Activated T-helper 1 cell treated with anti-CD3 and anti-CD28 coated beads, Interleukin-12 subunit alpha, Interleukin-12 subunit beta, Interleukin-2, Interleukin-4 antibody, amounts not matched to agents 30 ng/mL and 10 ng/mL and 1 ng/mL, durations not matched to agents 14 hours and 24 hours and 36 hours (primary cell): ENCODE measurements around the gene SNRNP27. TPM values are rescaled to one million over a fixed set of nuclear protein-coding genes. Genes with fewer than 3 reads are reported as not detected.
"Not testable (repeated sequence)": the region's sequence is repeated elsewhere in the genome, so short reads cannot be mapped to it uniquely, and the experiment has no call there.

Experiments
- DNase-seq: peaks from one replicate; pipeline ENCODE4 v3.0.0; 2021; ENCODE audit warnings: low spot score
- H3K27ac Mint-ChIP-seq: one replicate; pipeline ENCODE4 v1.8.0; 2021; ENCODE audit warnings: mild to moderate bottlenecking, mixed read lengths
- H3K27me3 Mint-ChIP-seq: one replicate; pipeline ENCODE4 v1.8.0; 2022; ENCODE audit warnings: mild to moderate bottlenecking, moderate library complexity, mixed read lengths; ENCODE audit not compliant: insufficient read depth
- H3K36me3 Mint-ChIP-seq: one replicate; pipeline ENCODE4 v1.8.0; 2021; ENCODE audit warnings: low read depth, mixed read lengths
- H3K4me1 Mint-ChIP-seq: one replicate; pipeline ENCODE4 v1.8.0; 2021; ENCODE audit warnings: low read depth, mixed read lengths
- H3K4me3 Mint-ChIP-seq: one replicate; pipeline ENCODE4 v1.8.0; 2021; ENCODE audit warnings: mild to moderate bottlenecking, moderate library complexity, mixed read lengths
- H3K9me3 Mint-ChIP-seq: one replicate; pipeline ENCODE4 v1.8.0; 2021; ENCODE audit warnings: mixed read lengths
- intact Hi-C: fragments of 100-400 bp; cut with micrococcal nuclease; formaldehyde crosslinking; loops from one replicate; pipeline ENCODE4 v1.15.1; 2024
- total RNA-seq: library from RNA; stranded (reverse); gene quantifications from 2 replicates; pipeline ENCODE4 v1.2.3, GENCODE V29; 2022

SNRNP27 gene
- 54.0 and 55.6 TPM in 2 replicates for total RNA-seq

DNA sequence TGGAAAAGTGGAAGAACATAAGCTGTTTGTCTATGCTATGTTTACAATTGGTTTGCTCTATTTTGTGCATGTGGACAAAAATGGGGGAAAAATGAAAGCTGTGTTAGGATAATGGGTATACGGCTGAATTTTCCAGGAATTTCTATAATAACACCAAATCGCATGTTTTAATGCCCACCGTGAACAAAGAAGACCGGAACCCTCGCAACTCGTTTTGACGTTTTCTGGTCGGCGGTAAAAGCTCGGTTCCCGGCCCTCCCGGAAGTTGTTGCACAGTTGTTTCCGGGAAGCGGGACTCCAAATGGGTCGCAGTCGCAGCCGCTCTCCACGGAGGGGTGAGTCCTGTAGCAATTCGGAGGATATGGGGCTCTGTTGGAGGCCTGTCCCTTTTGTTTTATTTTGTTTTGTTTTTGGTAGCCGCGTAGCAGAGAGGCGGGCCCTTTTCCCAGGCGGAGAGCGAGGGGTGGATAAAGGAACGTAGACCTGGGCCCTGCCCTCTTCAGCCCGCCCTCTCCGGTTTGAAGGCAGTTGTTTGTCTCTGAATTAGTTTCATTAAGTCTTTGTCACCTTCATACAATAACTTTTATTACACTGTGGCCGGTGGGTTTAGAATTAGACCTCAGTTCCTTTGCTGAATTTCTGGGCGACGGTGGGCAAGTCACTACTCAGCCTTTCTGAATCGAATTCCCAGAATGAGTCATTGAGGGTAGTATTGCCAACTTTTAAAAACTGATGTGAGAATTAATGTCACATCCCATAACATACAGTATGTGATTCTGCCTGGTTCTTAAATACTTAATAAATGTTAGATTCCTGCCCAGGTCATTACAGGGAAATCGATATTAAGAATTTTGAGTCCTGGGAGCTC, at the start of gene SNRNP27:
TSS of gene SNRNP27 (plus strand) at position 273 of the 868 bp plus-strand sequence. CDS start at position 302, 29 bp downstream.
- no peaks in the 10 kb centered on the region for H3K27me3 Mint-ChIP-seq
- H3K9me3 Mint-ChIP-seq, result peaks cover 4% of the 10 kb centered on the region
- H3K4me1 Mint-ChIP-seq, result peaks cover 36% of the 10 kb centered on the region
- H3K36me3 Mint-ChIP-seq, result peaks cover 25% of the 10 kb centered on the region
- H3K4me3 Mint-ChIP-seq, result peak within 1 kb of the TSS; percentile 99
- intact Hi-C loops, result loop anchor here (1.0 to 5.0 kb wide), 5 partner anchors 20 to 399 kb away; partner anchors contain the start of gene SNRPG
- DNase-seq, result peak; percentile 71
- peak within 1 kb of the TSS; percentile 93 for H3K27ac Mint-ChIP-seq

- H3K27ac Mint-ChIP-seq, result no peak overlapping the region
- no peaks in the 10 kb centered on the region for H3K9me3 Mint-ChIP-seq
- peaks cover 12% of the 10 kb centered on the region for H3K4me1 Mint-ChIP-seq
- peaks cover 26% of the 10 kb centered on the region for H3K36me3 Mint-ChIP-seq
- no peaks in the 10 kb centered on the region for H3K27me3 Mint-ChIP-seq
- intact Hi-C loops, result no loop called here
- no peak overlapping the region for H3K4me3 Mint-ChIP-seq
- DNase-seq, result no peak
These were observed 49.8 kb upstream of the SNRNP27 start for GRCh38 chr2:69843993-69844392.

- no peak for DNase-seq
- Mint-ChIP-seq H3K36me3 (peaks cover 24% of the 10 kb centered on the region), H3K4me1 (peaks cover 12% of the 10 kb centered on the region), H3K27ac (no peak overlapping the region), H3K27me3 (no peaks in the 10 kb centered on the region), H3K4me3 (no peak overlapping the region), H3K9me3 (no peaks in the 10 kb centered on the region)
- intact Hi-C loops, result no loop called here
These were observed 49.2 kb upstream of the SNRNP27 start for GRCh38 chr2:69844560-69844959.

DNA sequence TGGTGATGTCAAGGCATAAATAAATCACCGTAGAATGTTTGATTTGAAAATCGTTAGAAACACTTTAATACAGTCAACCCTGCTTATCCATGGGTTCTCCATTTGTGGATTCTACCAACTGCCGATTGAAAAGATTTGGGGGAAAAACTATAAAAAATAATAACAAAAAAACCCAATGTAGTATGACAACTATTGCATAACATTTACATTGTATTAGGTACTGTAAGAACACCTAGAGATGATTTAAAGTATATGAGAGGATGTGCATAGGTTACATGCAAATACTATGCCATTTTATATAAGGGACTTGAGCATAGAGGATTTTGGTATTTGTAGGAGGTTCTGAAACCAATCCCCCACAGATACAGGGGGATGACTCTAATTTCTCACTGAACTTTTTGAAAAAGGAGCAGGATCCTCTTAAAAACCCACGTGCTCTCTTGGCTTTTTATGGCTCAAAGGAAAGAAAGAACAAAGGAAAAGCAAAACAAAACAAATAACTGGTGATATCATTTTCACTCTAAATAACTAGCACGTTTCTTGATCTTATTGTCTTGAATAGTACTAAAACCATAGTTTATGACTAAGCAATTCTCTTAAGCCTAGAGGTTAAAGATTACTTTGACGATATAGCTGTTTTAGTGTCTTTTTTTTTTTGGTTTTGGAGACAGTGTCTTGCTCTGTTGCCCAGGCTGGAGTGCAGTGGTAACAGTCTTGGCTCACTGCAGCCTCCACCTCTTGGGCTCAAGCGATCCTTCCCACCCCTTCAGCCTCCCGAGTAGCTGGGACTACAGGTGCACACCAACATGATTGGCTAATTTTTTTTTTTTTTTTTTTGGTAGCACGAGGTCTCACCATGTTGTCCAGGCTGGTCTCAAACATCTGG, 47.3 kb upstream of the SNRNP27 start:
- intact Hi-C loops, result no loop called here

DNA sequence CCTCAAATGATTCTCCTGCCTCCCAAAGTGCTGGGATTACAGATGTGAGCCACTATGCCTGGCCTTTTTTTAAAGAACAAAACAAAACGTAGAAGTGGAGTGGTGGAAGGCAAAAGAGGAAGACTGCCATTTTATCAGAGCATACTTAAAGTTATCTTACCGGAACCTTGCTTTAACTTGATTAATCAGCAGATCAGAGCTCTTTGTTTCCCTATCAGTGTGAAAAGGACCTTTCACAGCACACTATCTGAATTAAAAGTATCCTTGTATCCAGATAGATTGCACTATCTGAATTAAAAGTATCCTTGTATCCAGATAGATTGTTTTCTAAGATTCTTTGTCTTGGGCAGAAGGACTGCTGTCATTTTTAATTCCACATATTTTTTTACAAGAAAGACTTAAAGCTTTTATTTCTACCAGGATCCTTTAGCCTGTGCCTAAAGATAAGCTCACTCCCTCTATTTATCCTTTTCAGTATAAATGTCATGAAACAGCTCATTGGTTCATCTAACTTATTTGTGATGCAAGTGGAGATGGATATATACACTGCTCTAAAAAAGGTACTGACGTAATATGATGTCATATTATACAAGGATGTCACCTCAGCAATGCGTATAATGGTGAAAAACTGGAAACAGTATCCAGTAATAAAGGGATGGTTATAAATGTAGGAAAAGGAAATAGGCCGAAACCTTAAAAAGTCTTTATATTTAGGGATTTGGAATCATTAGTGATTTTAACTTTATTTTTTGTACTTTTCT, 46.5 kb upstream of the SNRNP27 start:
- intact Hi-C loops, result no loop called here
- Mint-ChIP-seq H3K4me1 (peaks cover 8% of the 10 kb centered on the region), H3K36me3 (peaks cover 25% of the 10 kb centered on the region), H3K9me3 (no peaks in the 10 kb centered on the region), H3K27ac (no peak overlapping the region), H3K4me3 (no peak overlapping the region), H3K27me3 (no peaks in the 10 kb centered on the region)
- DNase-seq, result no peak

More for the DNA sequence above, 47.3 kb upstream of the SNRNP27 start:
- H3K27me3 Mint-ChIP-seq, result no peaks in the 10 kb centered on the region
- no peak for DNase-seq
- peaks cover 12% of the 10 kb centered on the region for H3K4me1 Mint-ChIP-seq
- no peaks in the 10 kb centered on the region for H3K9me3 Mint-ChIP-seq
- no peak overlapping the region for H3K4me3 Mint-ChIP-seq
- H3K36me3 Mint-ChIP-seq, result peaks cover 27% of the 10 kb centered on the region
- H3K27ac Mint-ChIP-seq, result no peak overlapping the region

GRCh38 chr2:69848186-69848790, 45.5 kb upstream of the SNRNP27 start:
- intact Hi-C loops, result no loop called here
- Mint-ChIP-seq H3K27ac (peak overlapping the region; percentile 40), H3K4me1 (peaks cover 8% of the 10 kb centered on the region), H3K36me3 (peaks cover 25% of the 10 kb centered on the region), H3K27me3 (no peaks in the 10 kb centered on the region), H3K9me3 (no peaks in the 10 kb centered on the region), H3K4me3 (no peak overlapping the region)
- DNase-seq, result no peak

DNA sequence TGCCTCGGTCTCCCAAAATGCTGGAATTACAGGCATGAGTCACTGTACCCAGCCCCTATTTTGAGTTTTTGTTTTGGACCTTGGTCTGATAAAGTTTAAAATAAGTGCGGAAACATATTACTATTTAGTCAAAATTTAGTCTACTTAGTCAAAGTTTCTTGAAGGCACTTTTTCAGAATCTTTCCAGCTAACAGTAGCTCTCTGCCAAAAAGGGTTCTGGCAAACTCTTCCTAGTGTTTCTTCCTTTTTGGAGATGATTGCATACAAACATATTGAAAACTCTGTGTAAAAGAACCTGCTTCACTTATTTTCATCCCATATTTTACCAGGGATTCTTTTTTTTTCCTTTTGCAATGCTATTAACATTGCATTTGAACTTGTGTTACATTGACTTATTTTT, 35.5 kb upstream of the SNRNP27 start:
- no peak overlapping the region for H3K4me3 Mint-ChIP-seq
- H3K4me1 Mint-ChIP-seq, result no peaks in the 10 kb centered on the region
- H3K9me3 Mint-ChIP-seq, result no peaks in the 10 kb centered on the region
- H3K36me3 Mint-ChIP-seq, result peaks cover 13% of the 10 kb centered on the region
- intact Hi-C loops, result no loop called here
- H3K27me3 Mint-ChIP-seq, result no peaks in the 10 kb centered on the region
- no peak overlapping the region for H3K27ac Mint-ChIP-seq
- no peak for DNase-seq

DNA sequence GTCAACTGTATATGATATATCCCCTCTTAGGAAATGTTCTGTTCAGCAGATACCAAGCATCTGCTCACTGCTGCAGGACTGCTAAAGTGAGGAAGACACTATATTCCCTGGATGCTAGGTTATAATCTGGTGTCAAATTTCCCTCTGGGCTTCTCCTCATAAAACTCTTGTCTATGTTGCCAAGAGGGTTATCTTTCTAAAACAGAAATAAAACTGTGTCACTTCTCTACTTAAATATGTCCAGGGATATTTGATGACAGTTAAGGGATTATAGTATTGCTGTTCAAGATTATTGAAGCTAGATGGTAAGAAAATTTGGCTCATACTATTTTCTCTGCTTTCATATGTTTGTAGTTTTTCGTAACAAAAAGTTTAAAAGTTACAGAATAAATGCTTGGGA, 30.5 kb upstream of the SNRNP27 start:
- Mint-ChIP-seq H3K27me3 (no peaks in the 10 kb centered on the region), H3K27ac (no peak overlapping the region), H3K4me3 (no peak overlapping the region), H3K9me3 (no peaks in the 10 kb centered on the region), H3K4me1 (no peaks in the 10 kb centered on the region), H3K36me3 (peaks cover 17% of the 10 kb centered on the region)
- intact Hi-C loops, result no loop called here
- no peak for DNase-seq

DNA sequence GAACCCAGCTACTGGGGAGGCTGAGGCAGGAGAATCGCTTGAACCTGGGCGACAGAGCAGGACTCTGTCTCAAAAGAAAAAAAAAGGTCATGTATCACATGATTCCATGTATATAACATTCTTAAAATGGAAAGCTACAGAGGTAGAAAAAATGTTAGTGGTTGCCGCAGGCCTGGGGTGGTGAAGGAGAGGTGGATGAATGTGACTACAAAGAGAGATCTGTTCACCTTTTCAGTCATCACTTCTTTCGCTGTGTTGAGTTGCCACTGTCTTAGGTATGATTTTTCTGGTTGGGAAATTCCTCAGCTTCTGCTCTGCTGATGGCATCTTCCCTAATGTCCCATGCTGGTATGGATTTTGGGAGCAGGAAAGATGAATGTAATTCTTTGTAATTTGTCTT, 5.3 kb upstream of the SNRNP27 start:
- Mint-ChIP-seq H3K27me3 (no peaks in the 10 kb centered on the region), H3K36me3 (peaks cover 2% of the 10 kb centered on the region), H3K4me1 (peaks cover 8% of the 10 kb centered on the region), H3K4me3 (no peak overlapping the region), H3K27ac (no peak overlapping the region), H3K9me3 (peaks cover 4% of the 10 kb centered on the region)
- intact Hi-C loops, result no loop called here
- DNase-seq, result no peak

GRCh38 chr2:69889302-69889701, 4.5 kb upstream of the SNRNP27 start:
- no peak overlapping the region for H3K27ac Mint-ChIP-seq
- no peak overlapping the region for H3K4me3 Mint-ChIP-seq
- intact Hi-C loops, result no loop called here
- H3K36me3 Mint-ChIP-seq, result peaks cover 5% of the 10 kb centered on the region
- peaks cover 4% of the 10 kb centered on the region for H3K9me3 Mint-ChIP-seq
- no peaks in the 10 kb centered on the region for H3K27me3 Mint-ChIP-seq
- H3K4me1 Mint-ChIP-seq, result peaks cover 13% of the 10 kb centered on the region
- no peak for DNase-seq

- H3K36me3 Mint-ChIP-seq, result peaks cover 10% of the 10 kb centered on the region
- no peak overlapping the region for H3K27ac Mint-ChIP-seq
- H3K9me3 Mint-ChIP-seq, result peaks cover 4% of the 10 kb centered on the region
- intact Hi-C loops, result loop anchor here (5.0 kb wide), 1 partner anchor 244 kb away; no protein-coding TSS in a partner anchor
- no peak overlapping the region for H3K4me3 Mint-ChIP-seq
- peaks cover 19% of the 10 kb centered on the region for H3K4me1 Mint-ChIP-seq
- no peaks in the 10 kb centered on the region for H3K27me3 Mint-ChIP-seq
- no peak for DNase-seq
These were observed 2.9 kb upstream of the SNRNP27 start for GRCh38 chr2:69890881-69891280.

DNA sequence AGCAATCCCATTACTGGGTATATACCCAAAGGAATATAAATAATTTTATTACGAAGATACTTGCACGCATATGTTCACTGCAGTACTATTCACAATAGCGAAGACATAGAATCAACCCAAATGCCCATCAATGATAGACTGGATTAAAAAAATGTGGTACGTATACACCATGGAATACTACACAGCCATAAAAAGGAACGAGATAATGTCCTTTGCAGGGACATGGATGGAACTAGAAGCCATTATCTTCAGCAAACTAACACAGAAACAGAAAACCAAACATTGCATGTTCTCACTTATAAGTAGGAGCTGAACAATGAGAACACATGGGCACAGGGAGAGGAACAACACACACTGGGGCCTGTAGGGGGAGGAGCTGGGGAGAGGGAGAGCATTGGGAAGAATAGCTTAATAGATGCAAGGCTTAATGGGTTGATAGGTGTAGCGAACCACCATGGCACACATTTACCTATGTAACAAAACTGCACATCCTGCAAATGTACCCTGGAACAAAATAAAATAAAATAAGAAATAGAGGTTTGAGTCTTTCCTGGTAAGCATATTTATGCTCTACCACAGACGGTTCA, 825 bp upstream of the SNRNP27 start:
- peaks cover 20% of the 10 kb centered on the region for H3K36me3 Mint-ChIP-seq
- intact Hi-C loops, result loop anchor here (1.0 to 5.0 kb wide), 4 partner anchors 21 to 400 kb away; partner anchors contain the start of gene SNRPG
- not testable (repeated sequence) for DNase-seq, H3K9me3 Mint-ChIP-seq, H3K27me3 Mint-ChIP-seq
- peaks cover 32% of the 10 kb centered on the region for H3K4me1 Mint-ChIP-seq
- peak overlapping the region; percentile 93 for H3K27ac Mint-ChIP-seq
- H3K4me3 Mint-ChIP-seq, result peak overlapping the region; percentile 99
